ENCODE data around the gene PPIF.
"Not testable (repeated sequence)": the region's sequence is repeated elsewhere in the genome, so short reads cannot be mapped to it uniquely, and the experiment has no call there.

DNA sequence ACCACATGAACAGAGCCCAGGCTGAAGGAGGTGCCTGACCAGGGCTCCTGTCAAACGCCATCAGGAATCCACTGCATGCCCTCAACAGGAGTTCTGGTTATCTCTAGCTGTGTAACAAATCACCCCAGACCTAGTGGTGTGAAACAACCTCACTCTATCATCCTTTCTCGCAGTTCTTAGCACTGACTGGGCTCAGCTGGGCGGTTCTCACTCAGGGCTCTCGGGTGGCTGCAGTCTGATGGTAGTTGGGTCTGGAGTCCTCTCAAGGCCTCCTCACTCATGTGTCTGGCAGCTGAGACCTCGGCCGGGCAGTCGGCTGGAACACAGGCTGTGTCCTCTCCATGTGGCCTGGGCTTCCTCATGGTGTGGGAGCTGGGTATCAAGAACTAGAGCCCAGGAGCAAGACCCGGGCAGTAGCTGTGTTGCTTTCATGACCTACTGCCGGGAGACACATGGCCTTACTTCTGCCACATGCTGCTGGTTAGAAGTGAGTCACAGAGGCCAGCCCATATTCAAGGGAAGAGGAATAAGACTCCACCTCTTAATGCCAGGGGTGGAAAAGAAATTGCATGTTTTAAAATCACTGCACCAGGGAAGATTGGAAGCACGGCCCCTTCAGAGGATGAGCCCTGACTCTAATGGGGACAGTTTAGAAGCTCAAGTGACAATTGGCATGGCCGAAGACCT, 9.3 kb upstream of the PPIF start:
- not testable (repeated sequence) for TF ChIP-seq POLR2A (IDR thresholded peaks at IDR 0.05; ENCODE audit: low read length); GATA1 (IDR thresholded peaks at IDR 0.05; ENCODE audit: low read depth, low read length)

All from erythroblast (primary cell).